Testis (tissue), 3 donors: ENCODE measurements around the gene GOLM1. TPM values are rescaled to one million over a fixed set of nuclear protein-coding genes. Genes with fewer than 3 reads are reported as not detected.

ENCODE experiments used
- DNase-seq: peaks from one replicate; pipeline ENCODE4 v3.0.0-alpha.2; 2019
- H3K27ac ChIP-seq, 2 donors: fragments of 200-600 bp; sonication (generic); one replicate each; pipeline ENCODE4 v1.5.1; 2019
- H3K27me3 ChIP-seq: fragments of 200-600 bp; sonication (generic); one replicate; pipeline ENCODE4 v1.5.1; 2019
- H3K36me3 ChIP-seq: fragments of 200-600 bp; sonication (generic); one replicate; pipeline ENCODE4 v1.5.1; 2017; ENCODE audit warnings: low read depth; ENCODE audit errors: missing control alignments
- H3K4me1 ChIP-seq: fragments of 200-600 bp; sonication (generic); one replicate; pipeline ENCODE4 v1.5.1; 2019
- H3K4me3 ChIP-seq, 2 donors: fragments of 200-600 bp; sonication (generic); one replicate each; pipeline ENCODE4 v1.5.1; 2017 to 2019
- H3K9me3 ChIP-seq: fragments of 200-600 bp; sonication (generic); one replicate; pipeline ENCODE4 v1.5.1; 2017
- CTCF ChIP-seq, 3 experiments: fragments of 450-650 bp in 2 of 3; fragments of 200-600 bp in 1 of 3; sonication (generic) in 1 of 3; IDR thresholded peaks; one replicate each; pipeline ENCODE4 v1.5.1; 2016 to 2019; ENCODE audit warnings: antibody characterized with exemption in 3 of 3, mild to moderate bottlenecking in 2 of 3, moderate library complexity in 1 of 3
- POLR2A ChIP-seq: fragments of 450-650 bp; IDR thresholded peaks from one replicate; pipeline ENCODE4 v1.6.1; 2017; ENCODE audit warnings: antibody characterized with exemption, mild to moderate bottlenecking, moderate library complexity
- WGBS, 2 donors: methylation state at CpG; one replicate each; pipeline ENCODE4 v1.1.5; 2018; 5-methylcytosine and 5-hydroxymethylcytosine counted together
- intact Hi-C: fragments of 100-400 bp; cut with DNase I; formaldehyde crosslinking; loops from one replicate; pipeline ENCODE4 v1.15.1; 2023; ENCODE audit warnings: low total_unique reads
- polyA plus RNA-seq: library from polyadenylated mRNA; stranded (reverse); fragments of 350-450 nt; fragmentation: Illumina TruSeq; extraction: RNeasy Lipid Tissue Mini Kit (QIAGEN cat#74804); gene quantifications from one replicate; pipeline ENCODE4 v1.2.3, GENCODE V29; 2014; ENCODE audit warnings: low read depth, low replicate concordance; ENCODE audit not compliant: insufficient read depth
- total RNA-seq, 2 donors: library from RNA; depleted of rRNA; stranded (reverse); fragments of >200 nt; gene quantifications; one replicate each; pipeline ENCODE4 v1.2.3, GENCODE V29; 2016

Gene GOLM1
- total and polyA plus RNA-seq, 3 donors from 2014 or later, result 28.3 to 37.0 (median 29.3) TPM

DNA sequence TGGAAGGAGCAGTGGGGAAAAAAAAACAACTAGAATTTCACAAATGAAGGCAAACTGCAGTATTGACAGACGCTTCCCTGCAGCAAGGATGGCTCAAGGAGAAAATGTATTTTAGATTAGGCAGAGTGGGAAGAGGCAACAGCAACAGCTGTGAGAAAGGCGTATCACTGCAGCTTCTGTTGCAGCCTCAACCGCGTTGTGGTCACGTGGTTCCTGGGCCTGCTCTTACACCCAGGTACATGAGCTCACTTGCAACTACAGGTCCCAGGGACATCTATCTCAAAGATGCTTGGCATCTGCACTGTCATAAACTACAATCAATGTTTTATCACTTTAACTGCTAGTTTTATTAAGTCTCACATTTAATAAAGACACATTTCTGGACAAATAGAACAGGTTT, 36.0 kb upstream of the GOLM1 start:
- no peak for DNase-seq
- Histone ChIP-seq H3K4me1 (no peaks in the 10 kb centered on the region), H3K27ac (no peak overlapping the region), H3K4me3 (no peak overlapping the region), H3K27me3 (no peaks in the 10 kb centered on the region), H3K9me3 (no peaks in the 10 kb centered on the region), H3K36me3 (no peaks in the 10 kb centered on the region)
- no peak for TF ChIP-seq POLR2A
- no peak for TF ChIP-seq CTCF (IDR thresholded peaks at IDR 0.05)
- WGBS, 2 donors, result 61 to 68% methylated on average over 5 of the region's 5 CpGs
- intact Hi-C loops, result no loop called here

GRCh38 chr9:86134361-86134760, 35.0 kb upstream of the GOLM1 start:
- intact Hi-C loops, result no loop called here
- no peaks in the 10 kb centered on the region for H3K27me3 ChIP-seq
- H3K27ac ChIP-seq, result no peak overlapping the region
- 69 to 75% methylated on average over 4 of the region's 4 CpGs for WGBS, 2 donors
- no peak overlapping the region for H3K4me3 ChIP-seq
- no peaks in the 10 kb centered on the region for H3K36me3 ChIP-seq
- H3K4me1 ChIP-seq, result no peaks in the 10 kb centered on the region
- no peaks in the 10 kb centered on the region for H3K9me3 ChIP-seq
- DNase-seq, result no peak
- no peak for TF ChIP-seq POLR2A
- no peak for TF ChIP-seq CTCF (IDR thresholded peaks at IDR 0.05)

DNA sequence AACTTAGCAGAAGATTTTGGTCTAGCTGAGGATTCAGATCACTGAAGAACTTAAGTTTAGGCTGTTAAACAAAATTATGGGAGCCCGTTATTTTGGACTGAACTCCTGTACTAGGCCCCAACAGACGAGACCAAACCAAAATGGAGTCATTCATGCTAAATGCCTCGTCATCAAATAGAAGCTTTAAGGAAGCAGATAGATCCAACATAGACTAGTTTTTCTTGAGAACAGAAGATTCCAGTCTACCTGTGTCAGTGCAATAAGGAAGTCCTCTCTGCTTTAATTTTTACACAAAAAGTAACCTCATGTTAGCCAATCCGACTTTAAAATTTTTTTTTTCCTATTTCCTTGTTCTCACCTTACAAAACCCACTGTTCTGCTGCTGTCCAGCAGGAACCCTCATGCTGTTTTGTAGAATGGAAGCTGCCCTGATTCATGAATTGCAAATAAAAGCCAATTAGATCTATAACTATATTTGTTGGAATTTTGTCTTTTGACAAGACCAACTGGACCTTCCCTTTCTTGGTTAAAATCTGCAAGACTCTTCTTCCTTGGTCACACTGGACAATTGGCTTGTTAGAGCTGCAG, 29.0 kb upstream of the GOLM1 start:
- Histone ChIP-seq H3K9me3 (no peaks in the 10 kb centered on the region), H3K4me3 (no peak overlapping the region)

GRCh38 chr9:86126998-86127972, 27.9 kb upstream of the GOLM1 start:
- Histone ChIP-seq H3K27me3 (no peaks in the 10 kb centered on the region), H3K27ac (no peak overlapping the region), H3K9me3 (no peaks in the 10 kb centered on the region), H3K36me3 (no peaks in the 10 kb centered on the region), H3K4me1 (peaks cover 11% of the 10 kb centered on the region), H3K4me3 (no peak overlapping the region)
- 44 to 55% methylated on average over 10 to 11 of the region's 11 CpGs for WGBS, 2 donors
- TF ChIP-seq CTCF (IDR thresholded peaks at IDR 0.05) (no peak), POLR2A (no peak)
- peak; percentile 15 for DNase-seq
- intact Hi-C loops, result no loop called here

More for the DNA sequence above, 29.0 kb upstream of the GOLM1 start:
- H3K36me3 ChIP-seq, result no peaks in the 10 kb centered on the region
- no peak for DNase-seq
- no peak overlapping the region for H3K27ac ChIP-seq
- no peaks in the 10 kb centered on the region for H3K27me3 ChIP-seq
- intact Hi-C loops, result no loop called here
- TF ChIP-seq POLR2A (no peak), CTCF (IDR thresholded peaks at IDR 0.05) (no peak)
- 92 to 96% methylated on average over 4 of the region's 4 CpGs for WGBS, 2 donors
- peaks cover 11% of the 10 kb centered on the region for H3K4me1 ChIP-seq
